HepG2 (cell line): ENCODE data around the gene ZBP1. TPM values are rescaled to one million over a fixed set of nuclear protein-coding genes. Genes with fewer than 3 reads are reported as not detected.

ENCODE experiments used
- ARNT2 ChIP-seq: sonication (generic); formaldehyde crosslinking; IDR thresholded peaks from 2 replicates; pipeline ENCODE4 v1.8.0; 2022; ENCODE audit warnings: mild to moderate bottlenecking, low read depth, missing genetic modification reagents, moderate library complexity
- ATF4 ChIP-seq, 2 experiments: fragments of 450-650 bp in 1 of 2; sonication (generic) in 1 of 2; formaldehyde crosslinking; IDR thresholded peaks; 2 replicates each; pipeline versions ENCODE4 v1.5.0 to v1.8.0; 2020 to 2022; ENCODE audit warnings: mild to moderate bottlenecking in 1 of 2, missing genetic modification reagents in 1 of 2
- ATF7 ChIP-seq, 2 experiments: fragments of 450-650 bp in 1 of 2; sonication (generic) in 1 of 2; formaldehyde crosslinking in 1 of 2; IDR thresholded peaks; 2 replicates each; pipeline versions ENCODE4 v1.4.0 to v1.6.1; 2016 to 2020; ENCODE audit warnings: antibody characterized with exemption in 1 of 2, mild to moderate bottlenecking in 1 of 2, missing genetic modification reagents in 1 of 2
- ATRX ChIP-seq: sonication (generic); formaldehyde crosslinking; IDR thresholded peaks from 2 replicates; pipeline ENCODE4 v1.4.0; 2020; ENCODE audit warnings: missing genetic modification reagents, borderline replicate concordance
- BATF2 ChIP-seq: sonication (generic); formaldehyde crosslinking; IDR thresholded peaks from 2 replicates; pipeline ENCODE4 v1.8.0; 2022; ENCODE audit warnings: mild to moderate bottlenecking, missing genetic modification reagents, moderate library complexity
- CREBL2 ChIP-seq: sonication (generic); formaldehyde crosslinking; IDR thresholded peaks from 2 replicates; pipeline ENCODE4 v1.8.1; 2023; ENCODE audit warnings: missing genetic modification reagents, mild to moderate bottlenecking, borderline replicate concordance
- HOXA5 ChIP-seq: sonication (generic); formaldehyde crosslinking; IDR thresholded peaks from 2 replicates; pipeline ENCODE4 v1.4.0; 2020; ENCODE audit warnings: missing genetic modification reagents
- KLF13 ChIP-seq: sonication (generic); formaldehyde crosslinking; IDR thresholded peaks from 2 replicates; pipeline ENCODE4 v1.4.0; 2020; ENCODE audit warnings: mild to moderate bottlenecking, missing genetic modification reagents
- LBX2 ChIP-seq: sonication (generic); formaldehyde crosslinking; IDR thresholded peaks from 2 replicates; pipeline ENCODE4 v1.5.0; 2020; ENCODE audit warnings: missing genetic modification reagents, mild to moderate bottlenecking, borderline replicate concordance
- PREB ChIP-seq: sonication (generic); formaldehyde crosslinking; IDR thresholded peaks from 2 replicates; pipeline ENCODE4 v1.4.0; 2020; ENCODE audit warnings: missing genetic modification reagents
- SNAPC2 ChIP-seq: sonication (generic); formaldehyde crosslinking; IDR thresholded peaks from 2 replicates; pipeline ENCODE4 v1.8.1; 2022; ENCODE audit warnings: mild to moderate bottlenecking, missing genetic modification reagents
- TFE3 ChIP-seq: IDR thresholded peaks from 2 replicates; pipeline ENCODE4 v1.6.1; 2016
- THYN1 ChIP-seq: sonication (generic); formaldehyde crosslinking; IDR thresholded peaks from 2 replicates; pipeline ENCODE4 v1.8.1; 2023; ENCODE audit warnings: low read depth, mild to moderate bottlenecking, moderate library complexity, missing genetic modification reagents, borderline replicate concordance
- XBP1 ChIP-seq: sonication (generic); formaldehyde crosslinking; IDR thresholded peaks from 2 replicates; pipeline ENCODE4 v1.5.0; 2020; ENCODE audit warnings: missing genetic modification reagents
- YY1 ChIP-seq: IDR thresholded peaks from 2 replicates; pipeline ENCODE4 v1.6.1; 2011; ENCODE audit warnings: low read length, low read depth, moderate library complexity, mild to moderate bottlenecking; ENCODE audit not compliant: insufficient read depth, insufficient replicate concordance
- ZNF30 ChIP-seq: sonication (generic); formaldehyde crosslinking; IDR thresholded peaks from 2 replicates; pipeline ENCODE4 v1.5.0; 2020; ENCODE audit warnings: mild to moderate bottlenecking, missing genetic modification reagents
- ZNF362 ChIP-seq: sonication (generic); formaldehyde crosslinking; IDR thresholded peaks from 2 replicates; pipeline ENCODE4 v1.4.0; 2020; ENCODE audit warnings: missing genetic modification reagents, mild to moderate bottlenecking, borderline replicate concordance
- ZNF44 ChIP-seq: sonication (generic); formaldehyde crosslinking; IDR thresholded peaks from 2 replicates; pipeline ENCODE4 v1.5.1; 2020; ENCODE audit warnings: mild to moderate bottlenecking, missing genetic modification reagents
- ZNF552 ChIP-seq: sonication (generic); formaldehyde crosslinking; IDR thresholded peaks from 2 replicates; pipeline ENCODE4 v1.9.0; 2022; ENCODE audit warnings: missing genetic modification reagents, mild to moderate bottlenecking, borderline replicate concordance
- ZNF724P ChIP-seq: sonication (generic); formaldehyde crosslinking; IDR thresholded peaks from 2 replicates; pipeline ENCODE4 v1.8.0; 2022; ENCODE audit warnings: missing genetic modification reagents, borderline replicate concordance
- ZNF784 ChIP-seq: sonication (generic); formaldehyde crosslinking; IDR thresholded peaks from 2 replicates; pipeline ENCODE4 v1.5.1; 2020; ENCODE audit warnings: missing genetic modification reagents, mild to moderate bottlenecking, borderline replicate concordance
- ZSCAN21 ChIP-seq: sonication (generic); formaldehyde crosslinking; IDR thresholded peaks from 2 replicates; pipeline ENCODE4 v1.8.0; 2022; ENCODE audit warnings: mild to moderate bottlenecking, missing genetic modification reagents, moderate library complexity, borderline replicate concordance
- polyA plus RNA-seq, 8 experiments: library from polyadenylated mRNA; depleted of rRNA in 3 of 8; stranded (reverse) in 7 of 8; unstranded in 1 of 8; fragments of >200 nt; fragmentation: Illumina TruSeq in 4 of 8; extraction: Trizol in 4 of 8; gene quantifications; 2 replicates each; pipeline versions ENCODE4 v1.2.1 to v1.2.3, GENCODE V29; 2011 to 2016; ENCODE audit warnings: low read depth in 4 of 8, missing spikeins in 1 of 8, mixed read lengths in 1 of 8; ENCODE audit not compliant: insufficient read depth in 1 of 8
- total RNA-seq, 5 experiments: library from RNA; depleted of rRNA; stranded (reverse); fragments of >200 nt; fragmentation: Illumina TruSeq; extraction: Trizol; gene quantifications; 2 replicates each; pipeline ENCODE4 v1.2.3, GENCODE V29; 2016; ENCODE audit warnings: low read depth in 1 of 5

Gene ZBP1
- total and polyA plus RNA-seq, 2 of the 13 experiments (the other 11 are each of a cell fraction or from before 2014, with no cell fraction given) = not detected

- TF ChIP-seq ATF7 (IDR thresholded peaks at IDR 0.05) = no peak
- no peak for TF ChIP-seq ATF7 (CRISPR knock-in tag; IDR thresholded peaks at IDR 0.05)
- TF ChIP-seq KLF13 = no peak
- no peak for TF ChIP-seq LBX2 (CRISPR knock-in tag)
- TF ChIP-seq ZNF362 = no peak
- TF ChIP-seq PREB = no peak
- 0 out of 2 replicates have a peak, but pooled peaks have one; percentile 20 for TF ChIP-seq ZNF724P (CRISPR knock-in tag)
- TF ChIP-seq BATF2 = no peak
- TF ChIP-seq SNAPC2 (CRISPR knock-in tag) = 0 out of 2 replicates have a peak, but pooled peaks have one; percentile 14
- no peak for TF ChIP-seq ZSCAN21 (CRISPR knock-in tag)
- TF ChIP-seq HOXA5 (CRISPR knock-in tag) = no peak
- TF ChIP-seq YY1 = no peak
- TF ChIP-seq CREBL2 (CRISPR knock-in tag) = no peak
- no peak for TF ChIP-seq ATRX (CRISPR knock-in tag)
- TF ChIP-seq ZNF30 (CRISPR knock-in tag) = 0 out of 2 replicates have a peak, but pooled peaks have one; percentile 75
- no peak for TF ChIP-seq TFE3 (CRISPR knock-in tag)
- TF ChIP-seq ZNF552 (CRISPR knock-in tag) = no peak
- TF ChIP-seq ARNT2 (CRISPR knock-in tag) = no peak
- TF ChIP-seq ZNF44 (CRISPR knock-in tag) = no peak
- TF ChIP-seq XBP1 (CRISPR knock-in tag) = no peak
- TF ChIP-seq THYN1 (CRISPR knock-in tag) = no peak
- no peak for TF ChIP-seq ZNF784 (CRISPR knock-in tag)
- no peak for TF ChIP-seq ATF4 (CRISPR knock-in tag; IDR thresholded peaks at IDR 0.05)
Measured at GRCh38 chr20:57586943-57587277, 33.3 kb downstream of the ZBP1 start (continued).
